ENCODE results near the gene ST3GAL3. TPM values are rescaled to one million over a fixed set of nuclear protein-coding genes. Genes with fewer than 3 reads are reported as not detected.
A peak's percentile ranks its signal among the peaks of the same experiment; 100 is the strongest.

ST3GAL3 gene
- total RNA-seq, 1 donor from 2014 or later: 14.9 TPM

- H3K27ac Mint-ChIP-seq (ENCODE audit: unreplicated experiment): no peak overlapping the region
- no peak for DNase-seq (ENCODE audit: low spot score)
- H3K4me1 Mint-ChIP-seq (ENCODE audit: unreplicated experiment): no peaks in the 10 kb centered on the region
- H3K27me3 Mint-ChIP-seq (ENCODE audit: unreplicated experiment): peaks cover 2% of the 10 kb centered on the region
- TF ChIP-seq CTCF (IDR thresholded peaks at IDR 0.05; ENCODE audit: unreplicated experiment): no peak
- H3K36me3 Mint-ChIP-seq (ENCODE audit: low read depth, unreplicated experiment): peaks cover 52% of the 10 kb centered on the region
- H3K9me3 Mint-ChIP-seq (ENCODE audit: unreplicated experiment): no peaks in the 10 kb centered on the region
- H3K4me3 Mint-ChIP-seq (ENCODE audit: unreplicated experiment): peak overlapping the region; percentile 33
These were observed 34.1 kb upstream of the ST3GAL3 start for GRCh38 chr1:43673261-43673660.

GRCh38 chr1:43678940-43679339, 28.4 kb upstream of the ST3GAL3 start:
- TF ChIP-seq CTCF (IDR thresholded peaks at IDR 0.05; ENCODE audit: unreplicated experiment): no peak
- DNase-seq (ENCODE audit: low spot score): no peak
- peaks cover 2% of the 10 kb centered on the region for H3K27me3 Mint-ChIP-seq (ENCODE audit: unreplicated experiment)
- H3K9me3 Mint-ChIP-seq (ENCODE audit: unreplicated experiment): no peaks in the 10 kb centered on the region
- peaks cover 28% of the 10 kb centered on the region for H3K36me3 Mint-ChIP-seq (ENCODE audit: low read depth, unreplicated experiment)
- no peak overlapping the region for H3K27ac Mint-ChIP-seq (ENCODE audit: unreplicated experiment)
- no peaks in the 10 kb centered on the region for H3K4me1 Mint-ChIP-seq (ENCODE audit: unreplicated experiment)
- peak overlapping the region; percentile 16 for H3K4me3 Mint-ChIP-seq (ENCODE audit: unreplicated experiment)

- Mint-ChIP-seq H3K27ac (ENCODE audit: unreplicated experiment) (no peak overlapping the region), H3K4me3 (ENCODE audit: unreplicated experiment) (no peak overlapping the region), H3K27me3 (ENCODE audit: unreplicated experiment) (peaks cover 2% of the 10 kb centered on the region), H3K9me3 (ENCODE audit: unreplicated experiment) (no peaks in the 10 kb centered on the region), H3K4me1 (ENCODE audit: unreplicated experiment) (no peaks in the 10 kb centered on the region), H3K36me3 (ENCODE audit: low read depth, unreplicated experiment) (peaks cover 48% of the 10 kb centered on the region)
- no peak for TF ChIP-seq CTCF (IDR thresholded peaks at IDR 0.05; ENCODE audit: unreplicated experiment)
- no peak for DNase-seq (ENCODE audit: low spot score)
These were observed 23.8 kb upstream of the ST3GAL3 start for GRCh38 chr1:43683560-43683959.

GRCh38 chr1:43686801-43687200, 20.5 kb upstream of the ST3GAL3 start:
- no peak for DNase-seq (ENCODE audit: low spot score)
- Mint-ChIP-seq H3K27ac (ENCODE audit: unreplicated experiment) (no peak overlapping the region), H3K27me3 (ENCODE audit: unreplicated experiment) (peaks cover 6% of the 10 kb centered on the region), H3K36me3 (ENCODE audit: low read depth, unreplicated experiment) (peaks cover 62% of the 10 kb centered on the region), H3K9me3 (ENCODE audit: unreplicated experiment) (no peaks in the 10 kb centered on the region), H3K4me3 (ENCODE audit: unreplicated experiment) (peak overlapping the region; percentile 13), H3K4me1 (ENCODE audit: unreplicated experiment) (no peaks in the 10 kb centered on the region)
- TF ChIP-seq CTCF (IDR thresholded peaks at IDR 0.05; ENCODE audit: unreplicated experiment): no peak

GRCh38 chr1:43687301-43688108, 19.8 kb upstream of the ST3GAL3 start:
- H3K27ac Mint-ChIP-seq (ENCODE audit: unreplicated experiment): no peak overlapping the region
- H3K4me3 Mint-ChIP-seq (ENCODE audit: unreplicated experiment): peak overlapping the region; percentile 13
- no peaks in the 10 kb centered on the region for H3K4me1 Mint-ChIP-seq (ENCODE audit: unreplicated experiment)
- no peaks in the 10 kb centered on the region for H3K9me3 Mint-ChIP-seq (ENCODE audit: unreplicated experiment)
- H3K27me3 Mint-ChIP-seq (ENCODE audit: unreplicated experiment): peaks cover 6% of the 10 kb centered on the region
- no peak for TF ChIP-seq CTCF (IDR thresholded peaks at IDR 0.05; ENCODE audit: unreplicated experiment)
- H3K36me3 Mint-ChIP-seq (ENCODE audit: low read depth, unreplicated experiment): peaks cover 69% of the 10 kb centered on the region
- no peak for DNase-seq (ENCODE audit: low spot score)

Data from endothelial cell (in vitro differentiated cells).